GM23338 (cell line): Measurements from ENCODE around the gene FEM1B. TPM values are rescaled to one million over a fixed set of nuclear protein-coding genes. Genes with fewer than 3 reads are reported as not detected.

Experiments
- ATAC-seq: fragments of 200-7000 bp; cut with Tn5 transposase; 3 replicates; pipeline ENCODE4 v1.9.1; 2020
- DNase-seq: peaks from one replicate; pipeline ENCODE4 v3.0.0-alpha.2; 2015; ENCODE audit warnings: low spot score
- H2AFZ ChIP-seq: fragments of 200-600 bp; sonication (generic); 2 replicates; pipeline ENCODE4 v1.8.0; 2016; ENCODE audit warnings: antibody characterized with exemption, mild to moderate bottlenecking, moderate library complexity
- H3F3A ChIP-seq: fragments of 200-600 bp; sonication (generic); replicated peaks from 2 replicates; pipeline ENCODE4 v1.8.0; 2017; ENCODE audit warnings: antibody characterized with exemption, mixed run types, low read depth
- H3K27ac ChIP-seq: fragments of 200-600 bp; sonication (generic); 2 replicates; pipeline ENCODE4 v1.6.1; 2016; ENCODE audit warnings: low read depth
- H3K27me3 ChIP-seq: fragments of 200-600 bp; sonication (generic); 2 replicates; pipeline ENCODE4 v1.8.0; 2016; ENCODE audit warnings: mild to moderate bottlenecking, mixed run types, moderate library complexity; ENCODE audit not compliant: insufficient read depth
- H3K36me3 ChIP-seq: fragments of 200-600 bp; sonication (generic); 2 replicates; pipeline ENCODE4 v1.8.0; 2016; ENCODE audit warnings: mild to moderate bottlenecking; ENCODE audit not compliant: insufficient read depth
- H3K4me1 ChIP-seq: fragments of 200-600 bp; sonication (generic); 2 replicates; pipeline ENCODE4 v1.8.0; 2016; ENCODE audit warnings: mild to moderate bottlenecking, moderate library complexity; ENCODE audit not compliant: insufficient read depth
- H3K4me2 ChIP-seq: fragments of 200-600 bp; sonication (generic); 2 replicates; pipeline ENCODE4 v1.7.1; 2017; ENCODE audit warnings: mixed run types
- H3K4me3 ChIP-seq: fragments of 200-600 bp; sonication (generic); 2 replicates; pipeline ENCODE4 v1.6.1; 2016; ENCODE audit warnings: mixed run types
- H3K79me2 ChIP-seq: fragments of 200-600 bp; sonication (generic); replicated peaks from 2 replicates; pipeline ENCODE4 v1.8.0; 2017; ENCODE audit warnings: mild to moderate bottlenecking; ENCODE audit not compliant: insufficient read depth
- H3K9me2 ChIP-seq: fragments of 200-600 bp; sonication (generic); 2 replicates; pipeline ENCODE4 v1.8.0; 2017; ENCODE audit not compliant: insufficient read depth
- H4K20me1 ChIP-seq: fragments of 200-600 bp; sonication (generic); replicated peaks from 2 replicates; pipeline ENCODE4 v1.8.0; 2017; ENCODE audit warnings: mild to moderate bottlenecking; ENCODE audit not compliant: insufficient read depth
- H3K27ac Mint-ChIP-seq: 2 replicates; pipeline ENCODE4 v1.8.0; 2020; ENCODE audit warnings: inconsistent platforms, mild to moderate bottlenecking, moderate library complexity, mixed read lengths
- H3K27me3 Mint-ChIP-seq: 3 replicates; pipeline ENCODE4 v1.8.0; 2022; ENCODE audit warnings: low read depth, mild to moderate bottlenecking, moderate library complexity, mixed read lengths, inconsistent platforms; ENCODE audit not compliant: insufficient read depth, poor library complexity
- H3K36me3 Mint-ChIP-seq: 3 replicates; pipeline ENCODE4 v1.8.0; 2021; ENCODE audit warnings: low read depth, mild to moderate bottlenecking, inconsistent platforms, moderate library complexity, mixed read lengths
- H3K4me1 Mint-ChIP-seq: 3 replicates; pipeline ENCODE4 v1.8.0; 2020; ENCODE audit warnings: mild to moderate bottlenecking, inconsistent platforms, mixed read lengths
- H3K4me3 Mint-ChIP-seq: 3 replicates; pipeline ENCODE4 v1.8.0; 2021; ENCODE audit warnings: moderate library complexity, mild to moderate bottlenecking, inconsistent platforms, mixed read lengths
- H3K9me3 Mint-ChIP-seq: 3 replicates; pipeline ENCODE4 v1.8.0; 2020; ENCODE audit warnings: moderate library complexity, mild to moderate bottlenecking, inconsistent platforms, mixed read lengths
- EZH2 ChIP-seq: fragments of 200-600 bp; sonication (generic); IDR thresholded peaks from one replicate; pipeline ENCODE4 v1.8.0; 2017; ENCODE audit warnings: antibody characterized with exemption, mild to moderate bottlenecking, low read depth; ENCODE audit not compliant: unreplicated experiment
- STAT1 ChIP-seq: IDR thresholded peaks from one replicate; pipeline ENCODE4 v1.6.1; 2016; ENCODE audit warnings: antibody characterized with exemption; ENCODE audit not compliant: unreplicated experiment
- polyA plus RNA-seq: library from polyadenylated mRNA; unstranded; fragments of >200 nt; fragmentation: Nextera tagmentation; extraction: Ambion mirVana; gene quantifications from 2 replicates; pipeline ENCODE4 v1.2.1, GENCODE V29; 2016
- total RNA-seq: library from RNA; depleted of rRNA; stranded (reverse); fragments of >200 nt; shearing (Covaris generic); gene quantifications from 2 replicates; pipeline ENCODE4 v1.2.3, GENCODE V29; 2014
- TF ChIP-seq, protein P1 (sequence below): IDR thresholded peaks from one replicate; pipeline ENCODE4 v1.6.1; 2018; ENCODE audit warnings: antibody characterized with exemption; ENCODE audit not compliant: unreplicated experiment
- TF ChIP-seq, protein P2 (sequence below): IDR thresholded peaks from 2 replicates; pipeline ENCODE4 v1.6.1; 2016; ENCODE audit warnings: antibody characterized with exemption
- TF ChIP-seq, protein P3 (sequence below): fragments of 250-450 bp; sonication (Bioruptor Pico); IDR thresholded peaks from 2 replicates; pipeline ENCODE4 v1.5.0; 2020; ENCODE audit warnings: mild to moderate bottlenecking, moderate library complexity
- TF ChIP-seq, protein P4 (sequence below), 2 experiments: fragments of 200-600 bp in 1 of 2; sonication (generic) in 1 of 2; conservative IDR thresholded peaks; 2 replicates each; pipeline versions ENCODE4 v1.5.1 to v1.6.1; 2016 to 2017; ENCODE audit warnings: antibody characterized with exemption in 2 of 2, low read depth in 2 of 2, mild to moderate bottlenecking in 2 of 2, moderate library complexity in 1 of 2

Gene FEM1B
- total and polyA plus RNA-seq, 2 experiments from 2014 or later: 13.0 to 82.0 TPM

DNA sequence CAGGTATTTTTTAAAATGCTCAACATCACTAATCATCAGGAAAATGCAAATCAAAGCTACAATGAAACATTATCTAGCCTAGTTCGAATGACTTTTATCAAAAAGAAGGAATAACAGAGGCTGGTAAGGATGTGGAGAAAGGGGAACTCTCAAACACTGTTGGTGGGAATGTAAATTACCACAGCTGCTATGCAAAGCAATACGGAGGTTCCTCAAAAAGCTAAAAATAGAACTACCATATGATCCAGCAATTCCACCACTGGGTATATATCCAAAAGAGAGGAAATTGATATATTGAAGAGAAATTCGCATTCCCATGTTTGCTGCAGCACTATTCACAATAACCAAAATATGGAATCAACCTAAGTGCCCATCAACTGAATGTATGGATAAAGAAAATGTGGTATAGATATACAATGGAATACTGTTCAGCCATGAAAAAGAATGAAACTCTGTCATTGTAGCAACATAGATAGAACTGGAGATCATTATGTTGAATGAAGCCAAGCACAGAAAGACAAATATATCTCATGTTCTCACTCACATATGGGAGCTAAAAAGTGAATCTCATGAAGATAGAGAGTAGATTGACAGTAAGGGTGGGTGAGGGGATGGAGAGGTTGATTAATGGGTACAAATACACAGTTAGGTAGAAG is 28.4 kb upstream of the FEM1B start (continued):
- TF ChIP-seq, protein P1, sequence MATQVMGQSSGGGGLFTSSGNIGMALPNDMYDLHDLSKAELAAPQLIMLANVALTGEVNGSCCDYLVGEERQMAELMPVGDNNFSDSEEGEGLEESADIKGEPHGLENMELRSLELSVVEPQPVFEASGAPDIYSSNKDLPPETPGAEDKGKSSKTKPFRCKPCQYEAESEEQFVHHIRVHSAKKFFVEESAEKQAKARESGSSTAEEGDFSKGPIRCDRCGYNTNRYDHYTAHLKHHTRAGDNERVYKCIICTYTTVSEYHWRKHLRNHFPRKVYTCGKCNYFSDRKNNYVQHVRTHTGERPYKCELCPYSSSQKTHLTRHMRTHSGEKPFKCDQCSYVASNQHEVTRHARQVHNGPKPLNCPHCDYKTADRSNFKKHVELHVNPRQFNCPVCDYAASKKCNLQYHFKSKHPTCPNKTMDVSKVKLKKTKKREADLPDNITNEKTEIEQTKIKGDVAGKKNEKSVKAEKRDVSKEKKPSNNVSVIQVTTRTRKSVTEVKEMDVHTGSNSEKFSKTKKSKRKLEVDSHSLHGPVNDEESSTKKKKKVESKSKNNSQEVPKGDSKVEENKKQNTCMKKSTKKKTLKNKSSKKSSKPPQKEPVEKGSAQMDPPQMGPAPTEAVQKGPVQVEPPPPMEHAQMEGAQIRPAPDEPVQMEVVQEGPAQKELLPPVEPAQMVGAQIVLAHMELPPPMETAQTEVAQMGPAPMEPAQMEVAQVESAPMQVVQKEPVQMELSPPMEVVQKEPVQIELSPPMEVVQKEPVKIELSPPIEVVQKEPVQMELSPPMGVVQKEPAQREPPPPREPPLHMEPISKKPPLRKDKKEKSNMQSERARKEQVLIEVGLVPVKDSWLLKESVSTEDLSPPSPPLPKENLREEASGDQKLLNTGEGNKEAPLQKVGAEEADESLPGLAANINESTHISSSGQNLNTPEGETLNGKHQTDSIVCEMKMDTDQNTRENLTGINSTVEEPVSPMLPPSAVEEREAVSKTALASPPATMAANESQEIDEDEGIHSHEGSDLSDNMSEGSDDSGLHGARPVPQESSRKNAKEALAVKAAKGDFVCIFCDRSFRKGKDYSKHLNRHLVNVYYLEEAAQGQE: no peak
- TF ChIP-seq, protein P2, sequence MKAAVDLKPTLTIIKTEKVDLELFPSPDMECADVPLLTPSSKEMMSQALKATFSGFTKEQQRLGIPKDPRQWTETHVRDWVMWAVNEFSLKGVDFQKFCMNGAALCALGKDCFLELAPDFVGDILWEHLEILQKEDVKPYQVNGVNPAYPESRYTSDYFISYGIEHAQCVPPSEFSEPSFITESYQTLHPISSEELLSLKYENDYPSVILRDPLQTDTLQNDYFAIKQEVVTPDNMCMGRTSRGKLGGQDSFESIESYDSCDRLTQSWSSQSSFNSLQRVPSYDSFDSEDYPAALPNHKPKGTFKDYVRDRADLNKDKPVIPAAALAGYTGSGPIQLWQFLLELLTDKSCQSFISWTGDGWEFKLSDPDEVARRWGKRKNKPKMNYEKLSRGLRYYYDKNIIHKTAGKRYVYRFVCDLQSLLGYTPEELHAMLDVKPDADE: no peak

DNA sequence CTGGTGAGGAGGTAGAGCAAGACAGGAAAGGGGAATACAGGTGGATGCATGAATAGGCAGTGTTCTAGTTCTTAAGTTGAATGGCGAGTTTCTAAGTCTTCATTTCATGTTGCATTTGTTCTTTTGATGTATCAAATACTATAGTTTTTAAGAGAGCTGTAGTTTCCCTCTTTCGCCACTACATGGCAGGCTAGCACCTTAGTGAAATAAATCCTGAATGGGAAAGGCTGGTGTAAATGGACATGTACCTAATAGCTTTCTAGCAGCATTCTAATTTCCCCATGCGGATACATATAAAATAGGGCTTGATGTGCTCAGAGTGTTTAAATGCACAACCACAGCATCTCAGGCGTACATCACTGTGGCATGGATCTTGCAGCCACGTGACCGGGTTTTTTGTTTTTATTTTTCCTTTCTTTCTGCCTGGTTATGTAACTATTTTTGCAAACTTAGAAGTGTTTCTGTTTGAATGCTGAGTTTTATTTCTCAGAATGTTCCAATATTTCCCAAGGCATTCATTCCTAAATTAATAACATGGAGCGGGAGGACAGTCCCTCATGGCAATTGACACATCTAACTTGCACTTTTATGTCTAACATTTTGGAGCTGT is 24.5 kb upstream of the FEM1B start:
- Histone ChIP-seq H3K79me2 (no peaks in the 10 kb centered on the region), H3K36me3 (no peaks in the 10 kb centered on the region), H3K4me3 (no peak overlapping the region), H3K4me1 (peaks cover 4% of the 10 kb centered on the region), H2AFZ (no peak overlapping the region), H3K27me3 (no peaks in the 10 kb centered on the region), H3K9me2 (no peaks in the 10 kb centered on the region), H3F3A (no peaks in the 10 kb centered on the region), H3K4me2 (no peak overlapping the region), H3K27ac (no peak overlapping the region), H4K20me1 (no peaks in the 10 kb centered on the region)
- peaks cover 6% of the 10 kb centered on the region; the same call in 1 of the 3 replicates for H3K4me1 Mint-ChIP-seq
- H3K4me3 Mint-ChIP-seq: no peak overlapping the region; the same call in 2 of the 3 replicates
- peaks cover 3% of the 10 kb centered on the region; the same call in 1 of the 3 replicates for H3K36me3 Mint-ChIP-seq
- H3K27ac Mint-ChIP-seq: no peak overlapping the region
- ATAC-seq (no peak), DNase-seq (peak; percentile 92)
- H3K27me3 Mint-ChIP-seq: no peaks in the 10 kb centered on the region
- 0 out of 3 replicates have a peak, but pooled peaks cover under 1% of the 10 kb centered on the region for H3K9me3 Mint-ChIP-seq
- TF ChIP-seq, protein P3, sequence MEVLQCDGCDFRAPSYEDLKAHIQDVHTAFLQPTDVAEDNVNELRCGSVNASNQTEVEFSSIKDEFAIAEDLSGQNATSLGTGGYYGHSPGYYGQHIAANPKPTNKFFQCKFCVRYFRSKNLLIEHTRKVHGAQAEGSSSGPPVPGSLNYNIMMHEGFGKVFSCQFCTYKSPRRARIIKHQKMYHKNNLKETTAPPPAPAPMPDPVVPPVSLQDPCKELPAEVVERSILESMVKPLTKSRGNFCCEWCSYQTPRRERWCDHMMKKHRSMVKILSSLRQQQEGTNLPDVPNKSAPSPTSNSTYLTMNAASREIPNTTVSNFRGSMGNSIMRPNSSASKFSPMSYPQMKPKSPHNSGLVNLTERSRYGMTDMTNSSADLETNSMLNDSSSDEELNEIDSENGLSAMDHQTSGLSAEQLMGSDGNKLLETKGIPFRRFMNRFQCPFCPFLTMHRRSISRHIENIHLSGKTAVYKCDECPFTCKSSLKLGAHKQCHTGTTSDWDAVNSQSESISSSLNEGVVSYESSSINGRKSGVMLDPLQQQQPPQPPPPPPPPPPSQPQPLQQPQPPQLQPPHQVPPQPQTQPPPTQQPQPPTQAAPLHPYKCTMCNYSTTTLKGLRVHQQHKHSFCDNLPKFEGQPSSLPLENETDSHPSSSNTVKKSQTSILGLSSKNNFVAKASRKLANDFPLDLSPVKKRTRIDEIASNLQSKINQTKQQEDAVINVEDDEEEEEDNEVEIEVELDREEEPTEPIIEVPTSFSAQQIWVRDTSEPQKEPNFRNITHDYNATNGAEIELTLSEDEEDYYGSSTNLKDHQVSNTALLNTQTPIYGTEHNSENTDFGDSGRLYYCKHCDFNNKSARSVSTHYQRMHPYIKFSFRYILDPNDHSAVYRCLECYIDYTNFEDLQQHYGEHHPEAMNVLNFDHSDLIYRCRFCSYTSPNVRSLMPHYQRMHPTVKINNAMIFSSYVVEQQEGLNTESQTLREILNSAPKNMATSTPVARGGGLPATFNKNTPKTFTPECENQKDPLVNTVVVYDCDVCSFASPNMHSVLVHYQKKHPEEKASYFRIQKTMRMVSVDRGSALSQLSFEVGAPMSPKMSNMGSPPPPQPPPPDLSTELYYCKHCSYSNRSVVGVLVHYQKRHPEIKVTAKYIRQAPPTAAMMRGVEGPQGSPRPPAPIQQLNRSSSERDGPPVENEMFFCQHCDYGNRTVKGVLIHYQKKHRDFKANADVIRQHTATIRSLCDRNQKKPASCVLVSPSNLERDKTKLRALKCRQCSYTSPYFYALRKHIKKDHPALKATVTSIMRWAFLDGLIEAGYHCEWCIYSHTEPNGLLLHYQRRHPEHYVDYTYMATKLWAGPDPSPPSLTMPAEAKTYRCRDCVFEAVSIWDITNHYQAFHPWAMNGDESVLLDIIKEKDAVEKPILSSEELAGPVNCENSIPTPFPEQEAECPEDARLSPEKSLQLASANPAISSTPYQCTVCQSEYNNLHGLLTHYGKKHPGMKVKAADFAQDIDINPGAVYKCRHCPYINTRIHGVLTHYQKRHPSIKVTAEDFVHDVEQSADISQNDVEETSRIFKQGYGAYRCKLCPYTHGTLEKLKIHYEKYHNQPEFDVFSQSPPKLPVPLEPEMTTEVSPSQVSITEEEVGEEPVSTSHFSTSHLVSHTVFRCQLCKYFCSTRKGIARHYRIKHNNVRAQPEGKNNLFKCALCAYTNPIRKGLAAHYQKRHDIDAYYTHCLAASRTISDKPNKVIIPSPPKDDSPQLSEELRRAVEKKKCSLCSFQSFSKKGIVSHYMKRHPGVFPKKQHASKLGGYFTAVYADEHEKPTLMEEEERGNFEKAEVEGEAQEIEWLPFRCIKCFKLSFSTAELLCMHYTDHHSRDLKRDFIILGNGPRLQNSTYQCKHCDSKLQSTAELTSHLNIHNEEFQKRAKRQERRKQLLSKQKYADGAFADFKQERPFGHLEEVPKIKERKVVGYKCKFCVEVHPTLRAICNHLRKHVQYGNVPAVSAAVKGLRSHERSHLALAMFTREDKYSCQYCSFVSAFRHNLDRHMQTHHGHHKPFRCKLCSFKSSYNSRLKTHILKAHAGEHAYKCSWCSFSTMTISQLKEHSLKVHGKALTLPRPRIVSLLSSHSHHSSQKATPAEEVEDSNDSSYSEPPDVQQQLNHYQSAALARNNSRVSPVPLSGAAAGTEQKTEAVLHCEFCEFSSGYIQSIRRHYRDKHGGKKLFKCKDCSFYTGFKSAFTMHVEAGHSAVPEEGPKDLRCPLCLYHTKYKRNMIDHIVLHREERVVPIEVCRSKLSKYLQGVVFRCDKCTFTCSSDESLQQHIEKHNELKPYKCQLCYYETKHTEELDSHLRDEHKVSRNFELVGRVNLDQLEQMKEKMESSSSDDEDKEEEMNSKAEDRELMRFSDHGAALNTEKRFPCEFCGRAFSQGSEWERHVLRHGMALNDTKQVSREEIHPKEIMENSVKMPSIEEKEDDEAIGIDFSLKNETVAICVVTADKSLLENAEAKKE: no peak
- TF ChIP-seq EZH2 (no peak), STAT1 (no peak)
- TF ChIP-seq, protein P4, sequence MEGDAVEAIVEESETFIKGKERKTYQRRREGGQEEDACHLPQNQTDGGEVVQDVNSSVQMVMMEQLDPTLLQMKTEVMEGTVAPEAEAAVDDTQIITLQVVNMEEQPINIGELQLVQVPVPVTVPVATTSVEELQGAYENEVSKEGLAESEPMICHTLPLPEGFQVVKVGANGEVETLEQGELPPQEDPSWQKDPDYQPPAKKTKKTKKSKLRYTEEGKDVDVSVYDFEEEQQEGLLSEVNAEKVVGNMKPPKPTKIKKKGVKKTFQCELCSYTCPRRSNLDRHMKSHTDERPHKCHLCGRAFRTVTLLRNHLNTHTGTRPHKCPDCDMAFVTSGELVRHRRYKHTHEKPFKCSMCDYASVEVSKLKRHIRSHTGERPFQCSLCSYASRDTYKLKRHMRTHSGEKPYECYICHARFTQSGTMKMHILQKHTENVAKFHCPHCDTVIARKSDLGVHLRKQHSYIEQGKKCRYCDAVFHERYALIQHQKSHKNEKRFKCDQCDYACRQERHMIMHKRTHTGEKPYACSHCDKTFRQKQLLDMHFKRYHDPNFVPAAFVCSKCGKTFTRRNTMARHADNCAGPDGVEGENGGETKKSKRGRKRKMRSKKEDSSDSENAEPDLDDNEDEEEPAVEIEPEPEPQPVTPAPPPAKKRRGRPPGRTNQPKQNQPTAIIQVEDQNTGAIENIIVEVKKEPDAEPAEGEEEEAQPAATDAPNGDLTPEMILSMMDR (conservative IDR thresholded peaks at IDR 0.05; ENCODE audit: low read depth in 2 of 2): peak; percentile 91 to 94
